ENCODE measurements around the gene FANCC. TPM values are rescaled to one million over a fixed set of nuclear protein-coding genes. Genes with fewer than 3 reads are reported as not detected.

FANCC gene
- total RNA-seq, 4 donors from 2014 or later, result 13.8 to 32.2 (median 21.4) TPM

- H3K4me1 ChIP-seq, result peaks cover 0 to 18% (median 0%) of the 10 kb centered on the region in 4 donors
- TF ChIP-seq POLR2A (IDR thresholded peaks at IDR 0.05), result no peak
- TF ChIP-seq, protein P1, sequence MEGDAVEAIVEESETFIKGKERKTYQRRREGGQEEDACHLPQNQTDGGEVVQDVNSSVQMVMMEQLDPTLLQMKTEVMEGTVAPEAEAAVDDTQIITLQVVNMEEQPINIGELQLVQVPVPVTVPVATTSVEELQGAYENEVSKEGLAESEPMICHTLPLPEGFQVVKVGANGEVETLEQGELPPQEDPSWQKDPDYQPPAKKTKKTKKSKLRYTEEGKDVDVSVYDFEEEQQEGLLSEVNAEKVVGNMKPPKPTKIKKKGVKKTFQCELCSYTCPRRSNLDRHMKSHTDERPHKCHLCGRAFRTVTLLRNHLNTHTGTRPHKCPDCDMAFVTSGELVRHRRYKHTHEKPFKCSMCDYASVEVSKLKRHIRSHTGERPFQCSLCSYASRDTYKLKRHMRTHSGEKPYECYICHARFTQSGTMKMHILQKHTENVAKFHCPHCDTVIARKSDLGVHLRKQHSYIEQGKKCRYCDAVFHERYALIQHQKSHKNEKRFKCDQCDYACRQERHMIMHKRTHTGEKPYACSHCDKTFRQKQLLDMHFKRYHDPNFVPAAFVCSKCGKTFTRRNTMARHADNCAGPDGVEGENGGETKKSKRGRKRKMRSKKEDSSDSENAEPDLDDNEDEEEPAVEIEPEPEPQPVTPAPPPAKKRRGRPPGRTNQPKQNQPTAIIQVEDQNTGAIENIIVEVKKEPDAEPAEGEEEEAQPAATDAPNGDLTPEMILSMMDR (IDR thresholded peaks at IDR 0.05), result no peak
- no peak overlapping the region for H3K4me3 ChIP-seq
- peaks cover 0 to 69% (median 0%) of the 10 kb centered on the region in 3 donors for H3K36me3 ChIP-seq
- H3K27me3 ChIP-seq, result no peaks in the 10 kb centered on the region
- H3K27ac ChIP-seq, result peak overlapping the region in 2 of 4 donors; percentile 11 to 46
- peak in 2 of 3 donors; percentile 30 to 35 for DNase-seq
- no peaks in the 10 kb centered on the region for H3K9me3 ChIP-seq
Observed at GRCh38 chr9:95085036-95085770, 232.3 kb downstream of the FANCC start.

GRCh38 chr9:95084254-95084934 is 233.1 kb downstream of the FANCC start:
- peak overlapping the region in 2 of 4 donors; percentile 33 to 46 for H3K27ac ChIP-seq

GRCh38 chr9:95083086-95083768 is 234.3 kb downstream of the FANCC start:
- peak in 2 of 3 donors; percentile 37 to 39 for DNase-seq
- H3K9me3 ChIP-seq, result no peaks in the 10 kb centered on the region
- H3K27me3 ChIP-seq, result no peaks in the 10 kb centered on the region
- peaks cover 0 to 22% (median 0%) of the 10 kb centered on the region in 4 donors for H3K4me1 ChIP-seq
- peaks cover 0 to 69% (median 0%) of the 10 kb centered on the region in 3 donors for H3K36me3 ChIP-seq
- no peak overlapping the region for H3K4me3 ChIP-seq
- no peak overlapping the region for H3K27ac ChIP-seq
- no peak for TF ChIP-seq POLR2A (IDR thresholded peaks at IDR 0.05)
- TF ChIP-seq, protein P1 (IDR thresholded peaks at IDR 0.05), result no peak

More at GRCh38 chr9:95084254-95084934, 233.1 kb downstream of the FANCC start:
- no peaks in the 10 kb centered on the region for H3K9me3 ChIP-seq
- H3K4me1 ChIP-seq, result peaks cover 0 to 11% (median 0%) of the 10 kb centered on the region in 4 donors
- H3K36me3 ChIP-seq, result peaks cover 0 to 69% (median 0%) of the 10 kb centered on the region in 3 donors
- TF ChIP-seq, protein P1 (IDR thresholded peaks at IDR 0.05), result no peak
- no peak for TF ChIP-seq POLR2A (IDR thresholded peaks at IDR 0.05)
- DNase-seq, result peak in 2 of 3 donors; percentile 39 to 40
- no peak overlapping the region for H3K4me3 ChIP-seq
- H3K27me3 ChIP-seq, result no peaks in the 10 kb centered on the region

- Histone ChIP-seq H3K36me3 (peaks cover 0 to 66% (median 0%) of the 10 kb centered on the region in 3 donors), H3K27ac (peak overlapping the region in 2 of 4 donors; percentile 2 to 37), H3K27me3 (no peaks in the 10 kb centered on the region), H3K9me3 (no peaks in the 10 kb centered on the region), H3K4me3 (no peak overlapping the region), H3K4me1 (peaks cover 0 to 29% (median 0%) of the 10 kb centered on the region in 4 donors)
- peak in 2 of 3 donors; percentile 59 for DNase-seq
- TF ChIP-seq, protein P1 (IDR thresholded peaks at IDR 0.05), result no peak
- no peak for TF ChIP-seq POLR2A (IDR thresholded peaks at IDR 0.05)
Observed at GRCh38 chr9:95082401-95083084, 235.0 kb downstream of the FANCC start.

DNA sequence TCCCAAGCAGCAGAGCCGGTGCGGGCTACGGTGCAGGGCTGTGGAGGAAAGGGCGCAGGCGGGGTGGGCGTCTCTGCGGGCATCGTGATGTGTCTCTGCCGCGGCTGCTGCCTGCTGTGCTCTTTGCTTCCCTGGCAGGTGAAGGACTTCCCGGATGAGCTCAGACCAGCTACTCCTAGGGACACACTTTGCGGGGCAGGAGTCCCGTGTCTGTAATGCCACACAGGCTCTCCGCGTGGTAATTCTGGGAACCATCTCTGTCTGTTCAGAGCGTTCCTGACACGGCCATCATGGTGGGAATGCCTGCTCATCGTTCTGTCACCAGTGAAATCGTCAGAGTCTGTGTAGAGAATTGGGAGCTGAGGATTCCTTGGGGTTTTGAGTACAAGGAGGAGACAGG is 235.5 kb downstream of the FANCC start:
- DNase-seq, result peak in 2 of 3 donors; percentile 34 to 46
- Histone ChIP-seq H3K4me3 (no peak overlapping the region), H3K27me3 (no peaks in the 10 kb centered on the region), H3K4me1 (peaks cover 0 to 34% (median 1%) of the 10 kb centered on the region in 4 donors), H3K36me3 (peaks cover 0 to 64% (median 0%) of the 10 kb centered on the region in 3 donors), H3K9me3 (no peaks in the 10 kb centered on the region), H3K27ac (peak overlapping the region in 2 of 4 donors; percentile 2 to 37)
- TF ChIP-seq, protein P1 (IDR thresholded peaks at IDR 0.05), result no peak
- no peak for TF ChIP-seq POLR2A (IDR thresholded peaks at IDR 0.05)
